ENCODE results near the gene PIGU. TPM values are rescaled to one million over a fixed set of nuclear protein-coding genes. Genes with fewer than 3 reads are reported as not detected.

Gene PIGU
- total and polyA plus RNA-seq, 2 donors (not counting 3 experiments of a cell fraction or from before 2014, with no cell fraction given): 20.3 to 81.8 TPM

GRCh38 chr20:34525709-34526416 is 151.0 kb downstream of the PIGU start:
- Histone ChIP-seq H3K4me3 (replicated peaks in 1 of 3; ENCODE audit: insufficient read depth in 1 of 3, low read depth in 1 of 3, low read length in 3 of 3) (no peak overlapping the region), H3K79me2 (ENCODE audit: control insufficient read depth, insufficient read depth, low read length) (peaks cover 41% of the 10 kb centered on the region), H4K20me1 (replicated peaks; ENCODE audit: control insufficient read depth, extremely low read depth, insufficient read depth, low read length) (no peaks in the 10 kb centered on the region), H3K27ac (ENCODE audit: insufficient read depth, low read depth, low read length) (peak overlapping the region; percentile 78), H3K27me3 (ENCODE audit: control insufficient read depth in 2 of 2, insufficient read depth in 2 of 2, low read length in 2 of 2) (no peaks in the 10 kb centered on the region), H3K9ac (replicated peaks; ENCODE audit: extremely low read depth, insufficient read depth, low read length) (peak overlapping the region; percentile 20), H3K4me2 (ENCODE audit: insufficient read depth, low read length) (peak overlapping the region; percentile 29), H3K4me1 (ENCODE audit: control insufficient read depth, extremely low read depth, insufficient read depth, low read length) (peaks cover 21% of the 10 kb centered on the region), H3K9me1 (replicated peaks; ENCODE audit: control insufficient read depth, extremely low read depth, insufficient read depth, low read length) (no peaks in the 10 kb centered on the region), H3K36me3 (ENCODE audit: control insufficient read depth in 2 of 2, extremely low read depth in 1 of 2, insufficient read depth in 2 of 2, low read length in 2 of 2) (peaks cover 7 to 23% of the 10 kb centered on the region in 2 experiments), H3K9me3 (replicated peaks; ENCODE audit: control insufficient read depth, insufficient read depth, low read length) (no peaks in the 10 kb centered on the region), H2AFZ (ENCODE audit: low read depth, low read length) (no peak overlapping the region)
- BruUV-seq (replicated peaks): no TSS peak
- dilution Hi-C loops (cut with MboI; ENCODE audit: extremely low pct_ligation_motif_present, low sequenced_read_pairs): no loop called here
- TF ChIP-seq GATA2 (IDR thresholded peaks at IDR 0.05; ENCODE audit: insufficient read depth, insufficient read length, low read depth, low read length) (peak; percentile 19), POLR2AphosphoS5 (IDR thresholded peaks at IDR 0.05; ENCODE audit: insufficient read depth, low read depth, low read length) (peak; percentile 93), EZH2 (IDR thresholded peaks at IDR 0.05; ENCODE audit: borderline replicate concordance, low read depth, low read length, severe bottlenecking) (no peak), JUN (IDR thresholded peaks at IDR 0.05; ENCODE audit: borderline replicate concordance, insufficient read depth, insufficient read length, low read depth) (peak; percentile 74), FOS (IDR thresholded peaks at IDR 0.05; ENCODE audit: borderline replicate concordance, insufficient read depth, low read length) (peak; percentile 92)
- TF ChIP-seq, protein P1, sequence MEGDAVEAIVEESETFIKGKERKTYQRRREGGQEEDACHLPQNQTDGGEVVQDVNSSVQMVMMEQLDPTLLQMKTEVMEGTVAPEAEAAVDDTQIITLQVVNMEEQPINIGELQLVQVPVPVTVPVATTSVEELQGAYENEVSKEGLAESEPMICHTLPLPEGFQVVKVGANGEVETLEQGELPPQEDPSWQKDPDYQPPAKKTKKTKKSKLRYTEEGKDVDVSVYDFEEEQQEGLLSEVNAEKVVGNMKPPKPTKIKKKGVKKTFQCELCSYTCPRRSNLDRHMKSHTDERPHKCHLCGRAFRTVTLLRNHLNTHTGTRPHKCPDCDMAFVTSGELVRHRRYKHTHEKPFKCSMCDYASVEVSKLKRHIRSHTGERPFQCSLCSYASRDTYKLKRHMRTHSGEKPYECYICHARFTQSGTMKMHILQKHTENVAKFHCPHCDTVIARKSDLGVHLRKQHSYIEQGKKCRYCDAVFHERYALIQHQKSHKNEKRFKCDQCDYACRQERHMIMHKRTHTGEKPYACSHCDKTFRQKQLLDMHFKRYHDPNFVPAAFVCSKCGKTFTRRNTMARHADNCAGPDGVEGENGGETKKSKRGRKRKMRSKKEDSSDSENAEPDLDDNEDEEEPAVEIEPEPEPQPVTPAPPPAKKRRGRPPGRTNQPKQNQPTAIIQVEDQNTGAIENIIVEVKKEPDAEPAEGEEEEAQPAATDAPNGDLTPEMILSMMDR (IDR thresholded peaks at IDR 0.05; ENCODE audit: extremely low read depth in 1 of 2, insufficient read depth in 1 of 2, low read depth in 1 of 2, low read length in 2 of 2): no peak
- CTCF ChIA-PET: interaction anchor here (1.2 to 5.8 kb wide), 5 partner anchors 10 to 335 kb away, joined by 3 to 107 read pairs (median 4); partner anchors contain the start of gene DYNLRB1
- intact Hi-C loops (cut with micrococcal nuclease): loop anchor here (1.0 to 5.0 kb wide), 2 partner anchors 10 to 334 kb away; partner anchors contain the start of gene DYNLRB1
- FAIRE-seq (peak; percentile 92), DNase-seq (ENCODE audit: low read depth, low spot score) (peak; percentile 99)
- POLR2A ChIA-PET: interaction anchor here (1.2 kb wide), 1 partner anchor 10 kb away, joined by 7 read pairs; the partner anchor contains the start of gene DYNLRB1

Measured in endothelial cell of umbilical vein (primary cell).